A673 (cell line): ENCODE results near the gene C17orf113.

Source experiments
- EZH2 ChIP-seq: fragments of 200-600 bp; sonication (generic); IDR thresholded peaks from 2 replicates; pipeline ENCODE4 v1.6.1; 2017; ENCODE audit warnings: borderline replicate concordance, low read depth, mild to moderate bottlenecking, mixed read lengths, antibody characterized with exemption, low read length; ENCODE audit not compliant: poor library complexity, severe bottlenecking
- TF ChIP-seq, protein P1 (sequence below): fragments of 300-800, 200-600 bp; sonication (generic); conservative IDR thresholded peaks from 2 replicates; pipeline ENCODE4 v1.5.1; 2017; ENCODE audit warnings: low read depth, mild to moderate bottlenecking, antibody characterized with exemption, low read length, moderate library complexity, mixed read lengths

DNA sequence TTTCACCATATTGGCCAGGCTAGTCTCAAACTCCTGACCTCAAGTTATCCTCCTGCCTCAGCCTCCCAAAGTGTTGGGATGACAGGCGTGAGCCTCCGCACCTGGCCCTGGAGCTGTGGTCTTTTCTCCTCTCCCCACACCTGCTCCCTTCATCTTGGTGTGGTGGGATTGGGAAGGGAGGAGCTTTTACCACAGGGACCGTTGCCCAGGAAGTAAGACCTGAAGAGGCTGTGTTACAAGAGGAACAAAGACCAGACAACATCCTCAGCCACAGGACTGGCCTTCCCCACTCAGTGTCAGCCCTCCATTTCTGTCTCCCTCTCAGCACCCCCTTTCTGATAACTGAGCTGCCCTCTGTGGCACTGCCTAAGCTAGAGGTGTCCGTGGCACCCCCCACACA lies 9.4 kb upstream of the C17orf113 start:
- TF ChIP-seq EZH2: no peak
- TF ChIP-seq, protein P1, sequence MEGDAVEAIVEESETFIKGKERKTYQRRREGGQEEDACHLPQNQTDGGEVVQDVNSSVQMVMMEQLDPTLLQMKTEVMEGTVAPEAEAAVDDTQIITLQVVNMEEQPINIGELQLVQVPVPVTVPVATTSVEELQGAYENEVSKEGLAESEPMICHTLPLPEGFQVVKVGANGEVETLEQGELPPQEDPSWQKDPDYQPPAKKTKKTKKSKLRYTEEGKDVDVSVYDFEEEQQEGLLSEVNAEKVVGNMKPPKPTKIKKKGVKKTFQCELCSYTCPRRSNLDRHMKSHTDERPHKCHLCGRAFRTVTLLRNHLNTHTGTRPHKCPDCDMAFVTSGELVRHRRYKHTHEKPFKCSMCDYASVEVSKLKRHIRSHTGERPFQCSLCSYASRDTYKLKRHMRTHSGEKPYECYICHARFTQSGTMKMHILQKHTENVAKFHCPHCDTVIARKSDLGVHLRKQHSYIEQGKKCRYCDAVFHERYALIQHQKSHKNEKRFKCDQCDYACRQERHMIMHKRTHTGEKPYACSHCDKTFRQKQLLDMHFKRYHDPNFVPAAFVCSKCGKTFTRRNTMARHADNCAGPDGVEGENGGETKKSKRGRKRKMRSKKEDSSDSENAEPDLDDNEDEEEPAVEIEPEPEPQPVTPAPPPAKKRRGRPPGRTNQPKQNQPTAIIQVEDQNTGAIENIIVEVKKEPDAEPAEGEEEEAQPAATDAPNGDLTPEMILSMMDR: no peak
